ENCODE data around the gene FAR2.

GRCh38 chr12:29333178-29333577 is 184.1 kb downstream of the FAR2 start:
- TF ChIP-seq CTCF (IDR thresholded peaks at IDR 0.05) (no peak), POLR2A (IDR thresholded peaks at IDR 0.05) (no peak)
